K562 (cell line): Measurements from ENCODE around the gene GYG2. TPM values are rescaled to one million over a fixed set of nuclear protein-coding genes. Genes with fewer than 3 reads are reported as not detected.

Experiments
- CEBPB ChIP-seq: fragments of 450-650 bp; IDR thresholded peaks from 2 replicates; pipeline ENCODE4 v1.6.1; 2016; ENCODE audit warnings: missing genetic modification characterization, missing compliant biosample characterization
- CEBPG ChIP-seq, 3 experiments: fragments of 200-800 bp in 1 of 3; sonication (Bioruptor generic) in 1 of 3; sonication (generic) in 1 of 3; formaldehyde crosslinking in 1 of 3; IDR thresholded peaks in 2 of 3; conservative IDR thresholded peaks in 1 of 3; 2 replicates each; pipeline versions ENCODE4 v1.6.1 to v1.8.0; 2016 to 2022; ENCODE audit warnings: missing compliant biosample characterization in 2 of 3, missing genetic modification characterization in 2 of 3, mild to moderate bottlenecking in 1 of 3, missing genetic modification reagents in 1 of 3
- FOXK2 ChIP-seq, 2 experiments: fragments of 450-650 bp; IDR thresholded peaks in 1 of 2; conservative IDR thresholded peaks in 1 of 2; 2 replicates each; pipeline ENCODE4 v1.6.1; 2016; ENCODE audit warnings: low read depth in 2 of 2, mild to moderate bottlenecking in 1 of 2
- JUNB ChIP-seq: fragments of 450-650 bp; formaldehyde crosslinking; conservative IDR thresholded peaks from 2 replicates; pipeline ENCODE4 v1.4.0; 2020; ENCODE audit warnings: mild to moderate bottlenecking
- MCM3 ChIP-seq: fragments of 450-650 bp; IDR thresholded peaks from 2 replicates; pipeline ENCODE4 v1.6.1; 2016
- RFX5 ChIP-seq: IDR thresholded peaks from 2 replicates; pipeline ENCODE4 v1.6.1; 2011; ENCODE audit warnings: low read depth, mild to moderate bottlenecking, improper control_type of control experiment, low read length
- SRF ChIP-seq, 2 experiments: fragments of 250-450, 450-650 bp in 1 of 2; sonication (Bioruptor Pico) in 1 of 2; sonication (generic) in 1 of 2; formaldehyde crosslinking; IDR thresholded peaks; 2 replicates each; pipeline versions ENCODE4 v1.5.0 to v1.5.1; 2020 to 2022; ENCODE audit warnings: mild to moderate bottlenecking in 1 of 2, missing genetic modification reagents in 1 of 2
- polyA plus RNA-seq, 8 experiments: library from polyadenylated mRNA; depleted of rRNA in 4 of 8; stranded (reverse) in 5 of 8; unstranded in 3 of 8; fragments of >200 nt; fragmentation: Nextera tagmentation in 2 of 8; fragmentation: Illumina TruSeq in 1 of 8; extraction: Ambion mirVana in 2 of 8; extraction: Trizol in 1 of 8; gene quantifications; 2 replicates each; pipeline versions ENCODE4 v1.2.1 to v1.2.3, GENCODE V29; 2011 to 2014; ENCODE audit warnings: inconsistent platforms in 1 of 8, missing spikeins in 1 of 8
- total RNA-seq, 7 experiments: library from RNA; depleted of rRNA in 6 of 7; stranded (reverse); fragments of >200 nt in 6 of 7; fragmentation: Illumina TruSeq in 2 of 7; extraction: Trizol in 2 of 7; gene quantifications; 2 replicates each; pipeline versions ENCODE4 v1.2.1 to v1.2.3, GENCODE V29; 2011 to 2021; ENCODE audit warnings: low replicate concordance in 1 of 7
- TF ChIP-seq, protein P1 (sequence below), 2 experiments: fragments of 450-650 bp; IDR thresholded peaks; 2 replicates each; pipeline ENCODE4 v1.6.1; 2016; ENCODE audit warnings: mild to moderate bottlenecking in 2 of 2, borderline replicate concordance in 1 of 2, low read depth in 1 of 2, moderate library complexity in 1 of 2
- TF ChIP-seq, protein P2 (sequence below): fragments of 250-450 bp; sonication (Bioruptor Pico); IDR thresholded peaks from 2 replicates; pipeline ENCODE4 v1.5.0; 2021
- TF ChIP-seq, protein P3 (sequence below): fragments of 250-450 bp; sonication (Bioruptor Pico); IDR thresholded peaks from 2 replicates; pipeline ENCODE4 v1.8.0; 2021; ENCODE audit warnings: moderate library complexity, mild to moderate bottlenecking, inconsistent platforms
- TF ChIP-seq, protein P4 (sequence below): IDR thresholded peaks from 3 replicates; pipeline ENCODE4 v1.6.1; 2011; ENCODE audit warnings: borderline replicate concordance, mild to moderate bottlenecking, moderate library complexity; ENCODE audit not compliant: insufficient read length; ENCODE audit errors: extremely low read depth

GYG2 gene
- total and polyA plus RNA-seq, 9 of the 15 experiments (the other 6 are each of a cell fraction or from before 2014, with no cell fraction given), result 0.24 to 4.4 (median 2.9) TPM

DNA sequence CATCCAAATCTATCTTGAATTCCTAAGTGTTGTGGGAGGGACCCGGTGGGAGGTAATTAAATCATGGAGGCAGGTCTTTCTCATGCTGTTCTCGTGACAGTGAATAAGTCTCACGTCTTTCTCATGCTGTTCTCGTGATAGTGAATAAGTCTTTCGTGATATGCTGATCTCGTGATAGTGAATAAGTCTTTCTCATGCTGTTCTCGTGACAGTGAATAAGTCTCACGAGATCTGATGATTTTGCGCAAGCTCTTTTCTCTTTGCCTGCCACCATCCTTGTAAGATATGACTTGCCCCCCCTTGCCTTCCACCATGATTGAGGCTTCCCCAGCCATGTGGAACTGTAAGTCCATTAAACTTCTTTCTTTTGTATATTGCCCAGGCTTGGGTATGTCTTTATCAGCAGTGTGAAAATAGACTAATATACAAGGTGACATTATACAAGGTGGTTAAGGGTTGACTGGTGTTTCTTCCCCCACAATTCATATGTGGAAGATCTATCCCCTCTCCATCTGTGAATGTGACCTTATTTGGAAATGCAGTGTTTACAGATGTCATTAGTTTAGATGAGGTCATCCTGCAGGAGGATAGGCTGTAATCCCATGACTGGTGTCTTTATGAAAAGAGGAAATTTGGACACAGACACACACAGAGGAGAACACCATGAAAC lies 72.8 kb downstream of the GYG2 start (continued):
- TF ChIP-seq CEBPG (CRISPR knock-in tag; IDR thresholded peaks at IDR 0.05) (no peak), CEBPG (tag; conservative IDR thresholded peaks at IDR 0.05 in 1 of 2, IDR thresholded peaks at IDR 0.05 in 1 of 2) (0 out of 4 replicates have a peak, but pooled peaks of 1 of the 2 experiments have one; percentile 8), MCM3 (no peak), SRF (CRISPR knock-in tag; IDR thresholded peaks at IDR 0.05) (peak; percentile 84 to 97), CEBPB (tag) (peak; percentile 46; the same call in 1 of the 2 replicates), RFX5 (no peak), FOXK2 (conservative IDR thresholded peaks at IDR 0.05 in 1 of 2, IDR thresholded peaks at IDR 0.05 in 1 of 2; ENCODE audit: low read depth in 2 of 2) (0 out of 4 replicates have a peak, but pooled peaks of 1 of the 2 experiments have one; percentile 19), JUNB (CRISPR knock-in tag) (no peak)
- TF ChIP-seq, protein P1, sequence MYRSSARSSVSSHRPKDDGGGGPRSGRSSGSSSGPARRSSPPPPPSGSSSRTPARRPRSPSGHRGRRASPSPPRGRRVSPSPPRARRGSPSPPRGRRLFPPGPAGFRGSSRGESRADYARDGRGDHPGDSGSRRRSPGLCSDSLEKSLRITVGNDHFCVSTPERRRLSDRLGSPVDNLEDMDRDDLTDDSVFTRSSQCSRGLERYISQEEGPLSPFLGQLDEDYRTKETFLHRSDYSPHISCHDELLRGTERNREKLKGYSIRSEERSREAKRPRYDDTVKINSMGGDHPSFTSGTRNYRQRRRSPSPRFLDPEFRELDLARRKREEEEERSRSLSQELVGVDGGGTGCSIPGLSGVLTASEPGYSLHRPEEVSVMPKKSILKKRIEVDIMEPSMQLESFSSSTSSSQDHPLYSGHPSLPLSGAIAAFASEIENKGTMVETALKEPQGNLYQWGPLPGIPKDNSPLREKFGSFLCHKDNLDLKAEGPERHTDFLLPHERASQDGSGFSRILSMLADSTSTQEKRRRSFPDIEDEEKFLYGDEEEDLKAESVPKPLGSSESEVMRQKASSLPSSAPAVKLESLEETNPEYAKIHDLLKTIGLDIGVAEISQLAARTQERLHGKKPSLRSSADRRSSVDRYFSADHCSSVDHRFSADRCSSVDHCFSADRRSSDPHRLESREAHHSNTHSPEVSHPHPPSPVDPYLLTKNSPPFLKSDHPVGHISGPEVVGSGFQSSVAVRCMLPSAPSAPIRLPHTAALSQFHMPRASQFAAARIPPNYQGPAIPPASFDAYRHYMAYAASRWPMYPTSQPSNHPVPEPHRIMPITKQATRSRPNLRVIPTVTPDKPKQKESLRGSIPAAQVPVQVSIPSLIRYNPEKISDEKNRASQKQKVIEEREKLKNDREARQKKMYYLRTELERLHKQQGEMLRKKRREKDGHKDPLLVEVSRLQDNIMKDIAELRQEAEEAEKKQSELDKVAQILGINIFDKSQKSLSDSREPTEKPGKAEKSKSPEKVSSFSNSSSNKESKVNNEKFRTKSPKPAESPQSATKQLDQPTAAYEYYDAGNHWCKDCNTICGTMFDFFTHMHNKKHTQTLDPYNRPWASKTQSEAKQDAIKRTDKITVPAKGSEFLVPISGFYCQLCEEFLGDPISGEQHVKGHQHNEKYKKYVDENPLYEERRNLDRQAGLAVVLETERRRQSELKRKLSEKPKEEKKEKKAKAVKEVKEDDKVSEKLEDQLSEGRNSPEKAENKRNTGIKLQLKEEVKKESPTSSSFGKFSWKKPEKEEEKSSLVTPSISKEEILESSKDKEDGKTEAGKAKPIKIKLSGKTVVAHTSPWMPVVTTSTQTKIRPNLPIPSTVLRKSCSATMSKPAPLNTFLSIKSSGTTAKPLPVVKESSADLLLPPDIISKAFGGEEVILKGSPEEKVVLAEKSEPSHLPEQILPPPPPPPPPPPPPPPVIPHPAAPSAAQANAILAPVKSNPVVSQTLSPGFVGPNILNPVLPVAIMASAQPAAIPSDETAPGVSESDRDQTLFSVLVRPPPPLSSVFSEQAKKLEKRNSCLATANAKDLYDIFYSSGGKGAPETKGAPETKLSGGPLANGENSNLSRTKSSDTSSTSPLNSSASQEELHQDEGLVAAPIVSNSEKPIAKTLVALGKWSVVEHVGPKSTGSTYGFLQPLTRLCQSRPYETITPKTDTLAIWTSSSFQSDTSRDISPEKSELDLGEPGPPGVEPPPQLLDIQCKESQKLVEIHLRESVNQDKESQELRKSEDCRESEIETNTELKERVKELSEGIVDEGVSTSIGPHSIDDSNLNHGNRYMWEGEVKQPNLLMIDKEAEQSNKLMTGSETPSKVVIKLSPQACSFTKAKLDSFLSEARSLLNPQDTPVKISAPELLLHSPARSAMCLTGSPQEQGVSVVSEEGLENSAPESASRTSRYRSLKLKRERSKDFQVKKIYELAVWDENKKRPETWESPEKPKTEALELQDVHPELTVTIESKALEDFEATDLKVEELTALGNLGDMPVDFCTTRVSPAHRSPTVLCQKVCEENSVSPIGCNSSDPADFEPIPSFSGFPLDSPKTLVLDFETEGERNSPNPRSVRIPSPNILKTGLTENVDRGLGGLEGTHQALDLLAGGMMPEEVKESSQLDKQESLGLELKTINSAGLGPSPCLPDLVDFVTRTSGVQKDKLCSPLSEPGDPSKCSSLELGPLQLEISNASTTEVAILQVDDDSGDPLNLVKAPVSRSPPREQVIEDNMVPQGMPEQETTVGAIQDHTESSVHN (IDR thresholded peaks at IDR 0.05; ENCODE audit: borderline replicate concordance in 1 of 2, low read depth in 1 of 2), result no peak
- TF ChIP-seq, protein P2, sequence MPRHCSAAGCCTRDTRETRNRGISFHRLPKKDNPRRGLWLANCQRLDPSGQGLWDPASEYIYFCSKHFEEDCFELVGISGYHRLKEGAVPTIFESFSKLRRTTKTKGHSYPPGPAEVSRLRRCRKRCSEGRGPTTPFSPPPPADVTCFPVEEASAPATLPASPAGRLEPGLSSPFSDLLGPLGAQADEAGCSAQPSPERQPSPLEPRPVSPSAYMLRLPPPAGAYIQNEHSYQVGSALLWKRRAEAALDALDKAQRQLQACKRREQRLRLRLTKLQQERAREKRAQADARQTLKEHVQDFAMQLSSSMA (CRISPR knock-in tag), result no peak
- TF ChIP-seq, protein P3, sequence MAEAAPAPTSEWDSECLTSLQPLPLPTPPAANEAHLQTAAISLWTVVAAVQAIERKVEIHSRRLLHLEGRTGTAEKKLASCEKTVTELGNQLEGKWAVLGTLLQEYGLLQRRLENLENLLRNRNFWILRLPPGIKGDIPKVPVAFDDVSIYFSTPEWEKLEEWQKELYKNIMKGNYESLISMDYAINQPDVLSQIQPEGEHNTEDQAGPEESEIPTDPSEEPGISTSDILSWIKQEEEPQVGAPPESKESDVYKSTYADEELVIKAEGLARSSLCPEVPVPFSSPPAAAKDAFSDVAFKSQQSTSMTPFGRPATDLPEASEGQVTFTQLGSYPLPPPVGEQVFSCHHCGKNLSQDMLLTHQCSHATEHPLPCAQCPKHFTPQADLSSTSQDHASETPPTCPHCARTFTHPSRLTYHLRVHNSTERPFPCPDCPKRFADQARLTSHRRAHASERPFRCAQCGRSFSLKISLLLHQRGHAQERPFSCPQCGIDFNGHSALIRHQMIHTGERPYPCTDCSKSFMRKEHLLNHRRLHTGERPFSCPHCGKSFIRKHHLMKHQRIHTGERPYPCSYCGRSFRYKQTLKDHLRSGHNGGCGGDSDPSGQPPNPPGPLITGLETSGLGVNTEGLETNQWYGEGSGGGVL (CRISPR knock-in tag), result no peak
- TF ChIP-seq, protein P4, sequence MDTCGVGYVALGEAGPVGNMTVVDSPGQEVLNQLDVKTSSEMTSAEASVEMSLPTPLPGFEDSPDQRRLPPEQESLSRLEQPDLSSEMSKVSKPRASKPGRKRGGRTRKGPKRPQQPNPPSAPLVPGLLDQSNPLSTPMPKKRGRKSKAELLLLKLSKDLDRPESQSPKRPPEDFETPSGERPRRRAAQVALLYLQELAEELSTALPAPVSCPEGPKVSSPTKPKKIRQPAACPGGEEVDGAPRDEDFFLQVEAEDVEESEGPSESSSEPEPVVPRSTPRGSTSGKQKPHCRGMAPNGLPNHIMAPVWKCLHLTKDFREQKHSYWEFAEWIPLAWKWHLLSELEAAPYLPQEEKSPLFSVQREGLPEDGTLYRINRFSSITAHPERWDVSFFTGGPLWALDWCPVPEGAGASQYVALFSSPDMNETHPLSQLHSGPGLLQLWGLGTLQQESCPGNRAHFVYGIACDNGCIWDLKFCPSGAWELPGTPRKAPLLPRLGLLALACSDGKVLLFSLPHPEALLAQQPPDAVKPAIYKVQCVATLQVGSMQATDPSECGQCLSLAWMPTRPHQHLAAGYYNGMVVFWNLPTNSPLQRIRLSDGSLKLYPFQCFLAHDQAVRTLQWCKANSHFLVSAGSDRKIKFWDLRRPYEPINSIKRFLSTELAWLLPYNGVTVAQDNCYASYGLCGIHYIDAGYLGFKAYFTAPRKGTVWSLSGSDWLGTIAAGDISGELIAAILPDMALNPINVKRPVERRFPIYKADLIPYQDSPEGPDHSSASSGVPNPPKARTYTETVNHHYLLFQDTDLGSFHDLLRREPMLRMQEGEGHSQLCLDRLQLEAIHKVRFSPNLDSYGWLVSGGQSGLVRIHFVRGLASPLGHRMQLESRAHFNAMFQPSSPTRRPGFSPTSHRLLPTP, result no peak
